Liver (tissue), 9 donors: ENCODE results near the gene POU3F3. TPM values are rescaled to one million over a fixed set of nuclear protein-coding genes. Genes with fewer than 3 reads are reported as not detected.

Source experiments
- DNase-seq: peaks from one replicate; pipeline ENCODE4 v3.0.0-alpha.2; 2017; ENCODE audit warnings: low spot score
- H3K27ac ChIP-seq, 2 donors: one replicate each; pipeline ENCODE4 v1.7.0; 2013; ENCODE audit warnings: inconsistent platforms in 2 of 2, low read length in 2 of 2, control low read depth in 1 of 2, low read depth in 1 of 2, mild to moderate bottlenecking in 1 of 2
- H3K27me3 ChIP-seq, 4 donors: one replicate each; pipeline versions ENCODE4 v1.6.1 to v1.7.0; 2013; ENCODE audit warnings: low read length in 3 of 4, inconsistent platforms in 1 of 4, mild to moderate bottlenecking in 1 of 4, moderate library complexity in 1 of 4; ENCODE audit not compliant: control insufficient read depth in 4 of 4, insufficient read depth in 4 of 4
- H3K36me3 ChIP-seq, 4 donors: one replicate each; pipeline versions ENCODE4 v1.6.1 to v1.7.0; 2013; ENCODE audit warnings: low read length in 3 of 4, mild to moderate bottlenecking in 3 of 4, low read depth in 1 of 4, moderate library complexity in 1 of 4; ENCODE audit not compliant: control insufficient read depth in 4 of 4, insufficient read depth in 3 of 4
- H3K4me1 ChIP-seq, 4 donors: one replicate each; pipeline versions ENCODE4 v1.6.1 to v1.7.0; 2013; ENCODE audit warnings: low read length in 3 of 4, mild to moderate bottlenecking in 3 of 4, moderate library complexity in 1 of 4; ENCODE audit not compliant: control insufficient read depth in 4 of 4, insufficient read depth in 4 of 4
- H3K4me3 ChIP-seq, 3 donors: one replicate each; pipeline versions ENCODE4 v1.6.1 to v1.7.0; 2013; ENCODE audit warnings: low read length in 3 of 3, control low read depth in 1 of 3, low read depth in 1 of 3, mild to moderate bottlenecking in 1 of 3
- H3K9ac ChIP-seq, 2 donors: one replicate each; pipeline ENCODE4 v1.7.0; 2013; ENCODE audit warnings: low read length in 2 of 2, mild to moderate bottlenecking in 2 of 2, moderate library complexity in 2 of 2, control low read depth in 1 of 2, low read depth in 1 of 2
- H3K9me3 ChIP-seq, 4 donors: one replicate each; pipeline versions ENCODE4 v1.6.1 to v1.7.0; 2013; ENCODE audit warnings: low read length in 3 of 4; ENCODE audit not compliant: control insufficient read depth in 4 of 4
- ATF3 ChIP-seq: IDR thresholded peaks from 2 replicates; pipeline ENCODE4 v1.6.1; 2016; ENCODE audit warnings: antibody characterized with exemption
- CTCF ChIP-seq: fragments of 150-350 bp; IDR thresholded peaks from 2 replicates; pipeline ENCODE4 v1.5.1; 2017; ENCODE audit warnings: improper control_type of control experiment, low read depth, low read length; ENCODE audit not compliant: missing input control
- FOXA1 ChIP-seq: IDR thresholded peaks from 2 replicates; pipeline ENCODE4 v1.6.1; 2016; ENCODE audit warnings: antibody characterized with exemption
- FOXA2 ChIP-seq: IDR thresholded peaks from 2 replicates; pipeline ENCODE4 v1.6.1; 2016; ENCODE audit warnings: antibody characterized with exemption
- GABPA ChIP-seq, 2 donors: IDR thresholded peaks in 1 of 2; conservative IDR thresholded peaks in 1 of 2; 2 replicates each; pipeline ENCODE4 v1.6.1; 2016; ENCODE audit warnings: antibody characterized with exemption in 2 of 2, mild to moderate bottlenecking in 1 of 2, moderate library complexity in 1 of 2
- HNF4A ChIP-seq, 2 donors: conservative IDR thresholded peaks; 2 replicates each; pipeline ENCODE4 v1.6.1; 2016; ENCODE audit warnings: antibody characterized with exemption in 2 of 2, mild to moderate bottlenecking in 2 of 2
- HNF4G ChIP-seq: IDR thresholded peaks from 2 replicates; pipeline ENCODE4 v1.6.1; 2016; ENCODE audit warnings: antibody characterized with exemption
- JUND ChIP-seq, 2 donors: IDR thresholded peaks; 2 replicates each; pipeline ENCODE4 v1.6.1; 2016; ENCODE audit warnings: antibody characterized with exemption in 2 of 2
- MAX ChIP-seq: IDR thresholded peaks from 2 replicates; pipeline ENCODE4 v1.6.1; 2016; ENCODE audit warnings: antibody characterized with exemption
- NR2F2 ChIP-seq: IDR thresholded peaks from 2 replicates; pipeline ENCODE4 v1.6.1; 2016; ENCODE audit warnings: antibody characterized with exemption
- RAD21 ChIP-seq, 2 donors: IDR thresholded peaks; 2 replicates each; pipeline ENCODE4 v1.6.1; 2016; ENCODE audit warnings: antibody characterized with exemption in 2 of 2, mild to moderate bottlenecking in 2 of 2
- RXRA ChIP-seq, 2 donors: IDR thresholded peaks; 2 replicates each; pipeline ENCODE4 v1.6.1; 2017 to 2018; ENCODE audit warnings: antibody characterized with exemption in 2 of 2, mild to moderate bottlenecking in 1 of 2
- SP1 ChIP-seq: IDR thresholded peaks from 2 replicates; pipeline ENCODE4 v1.6.1; 2018; ENCODE audit warnings: antibody characterized with exemption, mild to moderate bottlenecking
- TAF1 ChIP-seq: conservative IDR thresholded peaks from 2 replicates; pipeline ENCODE4 v1.6.1; 2016; ENCODE audit warnings: antibody characterized with exemption, mild to moderate bottlenecking
- YY1 ChIP-seq: IDR thresholded peaks from 2 replicates; pipeline ENCODE4 v1.6.1; 2016; ENCODE audit warnings: antibody characterized with exemption, mild to moderate bottlenecking
- ZBTB33 ChIP-seq: IDR thresholded peaks from 2 replicates; pipeline ENCODE4 v1.6.1; 2016; ENCODE audit warnings: antibody characterized with exemption
- WGBS: extraction: QIAGEN DNeasy Blood & Tissue Kit; methylation state at CpG from one replicate; pipeline ENCODE4 v1.1.7; 2013; 5-methylcytosine and 5-hydroxymethylcytosine counted together
- polyA plus RNA-seq, 2 donors: library from polyadenylated mRNA; stranded (reverse) in 1 of 2; unstranded in 1 of 2; fragments of 200-250 nt in 1 of 2; fragments of >200 nt in 1 of 2; fragmentation: Nextera tagmentation in 1 of 2; extraction: Ambion mirVana in 1 of 2; gene quantifications; one replicate each; pipeline versions ENCODE4 v1.2.1 to v1.2.3, GENCODE V29; 2013 to 2015
- total RNA-seq, 2 donors: library from RNA; depleted of rRNA; stranded (reverse); fragments of >200 nt; gene quantifications; one replicate each; pipeline ENCODE4 v1.2.3, GENCODE V29; 2014
- donor health status: healthy.
- donor health status: healthy.
- donor health status: healthy.
- donor health status: healthy.
- donor health status: healthy.

POU3F3 gene
- total and polyA plus RNA-seq, 4 donors: not detected

GRCh38 chr2:104846786-104847585 is 6.9 kb upstream of the POU3F3 start:
- Histone ChIP-seq H3K9me3 (no peaks in the 10 kb centered on the region), H3K36me3 (no peaks in the 10 kb centered on the region), H3K4me3 (no peak overlapping the region), H3K9ac (no peak overlapping the region), H3K27ac (no peak overlapping the region), H3K27me3 (peaks cover 9 to 38% (median 25%) of the 10 kb centered on the region in 4 donors), H3K4me1 (peaks cover 4 to 28% (median 15%) of the 10 kb centered on the region in 4 donors)
- no peak for DNase-seq
- 20% methylated on average over 9 of the region's 9 CpGs for WGBS
- no peak for TF ChIP-seq FOXA1

GRCh38 chr2:104847586-104848160 is 6.2 kb upstream of the POU3F3 start:
- Histone ChIP-seq H3K4me3 (no peak overlapping the region), H3K36me3 (no peaks in the 10 kb centered on the region), H3K9ac (no peak overlapping the region), H3K27me3 (peaks cover 9 to 38% (median 21%) of the 10 kb centered on the region in 4 donors), H3K27ac (no peak overlapping the region), H3K9me3 (no peaks in the 10 kb centered on the region), H3K4me1 (peaks cover 8 to 29% (median 19%) of the 10 kb centered on the region in 4 donors)
- TF ChIP-seq FOXA1: no peak
- TF ChIP-seq MAX: no peak
- no peak for TF ChIP-seq NR2F2
- no peak for TF ChIP-seq YY1
- no peak for TF ChIP-seq ZBTB33
- TF ChIP-seq HNF4A (conservative IDR thresholded peaks at IDR 0.05): no peak
- no peak for TF ChIP-seq GABPA (IDR thresholded peaks at IDR 0.05 in 1 of 2, conservative IDR thresholded peaks at IDR 0.05 in 1 of 2)
- no peak for TF ChIP-seq HNF4G
- TF ChIP-seq TAF1: no peak
- WGBS: 9% methylated on average over 5 of the region's 5 CpGs
- no peak for DNase-seq

DNA sequence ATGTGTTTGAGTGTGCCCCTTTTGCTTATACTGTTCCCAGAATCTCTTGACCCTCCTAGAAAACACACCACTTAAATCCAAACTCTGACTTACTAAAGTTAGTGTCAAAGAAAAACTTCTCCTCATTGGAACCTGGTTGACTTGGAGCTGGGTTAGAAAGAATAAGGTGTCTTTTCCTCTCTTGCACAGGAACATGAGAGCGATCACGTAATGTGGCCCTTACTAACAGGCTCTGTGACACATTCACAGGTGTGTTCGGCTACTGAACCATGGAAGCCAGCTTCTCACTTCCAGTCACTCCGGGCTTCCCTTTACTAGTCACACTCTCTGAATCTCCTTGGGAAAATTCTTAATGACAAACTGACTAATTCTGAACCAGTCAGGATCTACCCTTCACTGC is 5.4 kb upstream of the POU3F3 start:
- no peaks in the 10 kb centered on the region for H3K9me3 ChIP-seq
- peaks cover 10 to 27% (median 17%) of the 10 kb centered on the region in 4 donors for H3K4me1 ChIP-seq
- TF ChIP-seq TAF1 (no peak), RAD21 (IDR thresholded peaks at IDR 0.05) (no peak)
- no peak overlapping the region for H3K9ac ChIP-seq
- no peak overlapping the region for H3K4me3 ChIP-seq
- no peaks in the 10 kb centered on the region for H3K36me3 ChIP-seq
- 31% methylated on average over 4 of the region's 4 CpGs for WGBS
- no peak for DNase-seq
- H3K27me3 ChIP-seq: peaks cover 7 to 37% (median 22%) of the 10 kb centered on the region in 4 donors
- H3K27ac ChIP-seq: no peak overlapping the region

DNA sequence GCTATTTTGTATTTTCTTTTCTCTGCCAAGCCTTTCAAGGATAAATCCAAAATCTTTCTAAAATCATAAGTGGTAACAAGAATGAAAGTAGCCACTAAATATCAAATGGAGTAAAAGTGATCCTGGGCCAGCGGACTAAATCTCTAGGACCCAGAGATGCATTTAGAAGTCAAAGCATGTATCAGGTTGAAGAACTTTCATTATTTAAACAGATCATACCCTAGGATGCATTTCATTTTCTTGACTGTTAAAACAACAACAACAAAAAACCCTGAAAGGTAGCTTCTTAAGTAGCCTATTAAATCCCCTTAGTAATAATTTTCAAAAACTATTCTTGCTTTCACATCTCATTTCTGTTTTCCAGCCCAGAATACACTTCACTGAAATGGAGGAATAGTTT is 4.8 kb upstream of the POU3F3 start:
- H3K27me3 ChIP-seq: peaks cover 5 to 38% (median 21%) of the 10 kb centered on the region in 4 donors
- no peaks in the 10 kb centered on the region for H3K9me3 ChIP-seq
- no peak overlapping the region for H3K4me3 ChIP-seq
- no peak overlapping the region for H3K27ac ChIP-seq
- no peak for DNase-seq
- 13% methylated on average over 1 of the region's 1 CpG for WGBS
- H3K36me3 ChIP-seq: no peaks in the 10 kb centered on the region
- H3K9ac ChIP-seq: no peak overlapping the region
- H3K4me1 ChIP-seq: peaks cover 10 to 26% (median 18%) of the 10 kb centered on the region in 4 donors
- no peak for TF ChIP-seq RAD21 (IDR thresholded peaks at IDR 0.05)
- TF ChIP-seq FOXA1: no peak
- no peak for TF ChIP-seq SP1
- no peak for TF ChIP-seq ATF3
- no peak for TF ChIP-seq CTCF
- no peak for TF ChIP-seq RXRA (IDR thresholded peaks at IDR 0.05)
- no peak for TF ChIP-seq JUND (IDR thresholded peaks at IDR 0.05)
- TF ChIP-seq ZBTB33: no peak
- no peak for TF ChIP-seq NR2F2
- no peak for TF ChIP-seq HNF4G
- no peak for TF ChIP-seq FOXA2
- TF ChIP-seq GABPA (IDR thresholded peaks at IDR 0.05 in 1 of 2, conservative IDR thresholded peaks at IDR 0.05 in 1 of 2): no peak
